H1 (cell line): Measurements from ENCODE around the gene SDSL. TPM values are rescaled to one million over a fixed set of nuclear protein-coding genes. Genes with fewer than 3 reads are reported as not detected.

ENCODE experiments used
- CTCF ChIA-PET: fragments of 300-600 bp; sonication (Branson Sonifier 250); formaldehyde crosslinking; loops from one replicate; lab custom pipeline; 2021; ENCODE audit not compliant: partially characterized antibody; lab: Charles Lee
- POLR2A ChIA-PET: fragments of 300-600 bp; sonication (Branson Sonifier 250); formaldehyde crosslinking; loops from one replicate; lab custom pipeline; 2021; ENCODE audit warnings: inconsistent platforms; ENCODE audit not compliant: partially characterized antibody; lab: Charles Lee
- DNase-seq, 2 experiments: peaks; one replicate each; pipeline versions ENCODE4 v3.0.0 to v3.0.0-alpha.2; 2010 to 2022; ENCODE audit warnings: low spot score in 2 of 2, low read depth in 1 of 2, mixed read lengths in 1 of 2
- FAIRE-seq: peaks from 2 replicates; lab custom pipeline; 2011; peaks lifted over from hg19 to GRCh38; lab: Jason Lieb, UNC
- H2AFZ ChIP-seq: 2 replicates; pipeline ENCODE4 v1.8.1; 2012; ENCODE audit warnings: low read length, inconsistent platforms
- H2AK5ac ChIP-seq: 2 replicates; pipeline ENCODE4 v1.6.1; 2013; ENCODE audit warnings: low read depth, low read length
- H2BK120ac ChIP-seq: replicated peaks from 2 replicates; pipeline ENCODE3; 2013; ENCODE audit warnings: low read depth, low read length, inconsistent platforms
- H2BK12ac ChIP-seq: 2 replicates; pipeline ENCODE4 v1.6.1; 2013; ENCODE audit warnings: low read depth, low read length
- H2BK15ac ChIP-seq: 2 replicates; pipeline ENCODE4 v1.6.1; 2013; ENCODE audit warnings: low read length
- H2BK20ac ChIP-seq: 2 replicates; pipeline ENCODE4 v1.6.1; 2013; ENCODE audit warnings: low read length
- H2BK5ac ChIP-seq: 2 replicates; pipeline ENCODE4 v1.6.1; 2013; ENCODE audit warnings: low read depth, low read length
- H3K14ac ChIP-seq: 2 replicates; pipeline ENCODE4 v1.6.1; 2013; ENCODE audit warnings: inconsistent platforms; ENCODE audit not compliant: insufficient read length
- H3K18ac ChIP-seq: 2 replicates; pipeline ENCODE4 v1.6.1; 2013; ENCODE audit warnings: low read length; ENCODE audit errors: extremely low read depth
- H3K23ac ChIP-seq: 2 replicates; pipeline ENCODE4 v1.6.1; 2013; ENCODE audit warnings: inconsistent platforms; ENCODE audit not compliant: insufficient read length
- H3K23me2 ChIP-seq: 2 replicates; pipeline ENCODE4 v1.6.1; 2013; ENCODE audit warnings: low read depth, low read length
- H3K27ac ChIP-seq: 2 replicates; pipeline ENCODE4 v1.6.1; 2011; ENCODE audit warnings: low read depth, low read length, inconsistent platforms
- H3K27me3 ChIP-seq, 4 experiments: replicated peaks in 1 of 4; 1 replicate in 1 of 4; 2 replicates in 3 of 4; pipeline versions ENCODE4 v1.6.1 to v1.8.1; 2011 to 2013; ENCODE audit warnings: low read length in 3 of 4, mild to moderate bottlenecking in 3 of 4, inconsistent platforms in 2 of 4, mixed read lengths in 2 of 4, moderate library complexity in 1 of 4; ENCODE audit not compliant: control insufficient read depth in 3 of 4, insufficient read depth in 3 of 4; ENCODE audit errors: extremely low read depth in 1 of 4
- H3K36me3 ChIP-seq, 4 experiments: 2 replicates each; pipeline versions ENCODE4 v1.6.1 to v1.8.1; 2011 to 2013; ENCODE audit warnings: mild to moderate bottlenecking in 4 of 4, low read length in 3 of 4, moderate library complexity in 2 of 4, control low read depth in 1 of 4, inconsistent platforms in 1 of 4; ENCODE audit not compliant: insufficient read depth in 4 of 4, control insufficient read depth in 2 of 4
- H3K4ac ChIP-seq: replicated peaks from 2 replicates; pipeline ENCODE3; 2013; ENCODE audit warnings: low read length, low read depth, mixed read lengths, inconsistent platforms; ENCODE audit not compliant: insufficient read length
- H3K4me1 ChIP-seq, 4 experiments: replicated peaks in 1 of 4; 1 replicate in 1 of 4; 2 replicates in 3 of 4; pipeline versions ENCODE4 v1.6.1 to v1.8.1; 2011 to 2013; ENCODE audit warnings: low read length in 3 of 4, inconsistent platforms in 2 of 4, mixed read lengths in 1 of 4; ENCODE audit not compliant: insufficient read depth in 4 of 4, control insufficient read depth in 3 of 4
- H3K4me2 ChIP-seq, 2 experiments: 2 replicates each; pipeline versions ENCODE4 v1.6.1 to v1.8.1; 2011 to 2013; ENCODE audit warnings: low read depth in 2 of 2, low read length in 2 of 2, control low read depth in 1 of 2, inconsistent platforms in 1 of 2, mild to moderate bottlenecking in 1 of 2; ENCODE audit not compliant: insufficient read depth in 1 of 2
- H3K4me3 ChIP-seq, 4 experiments: fragments of 200-600, 300-600 bp in 1 of 4; sonication (generic), shearing (Covaris generic), sonication (Bioruptor Twin) in 1 of 4; 2 replicates each; pipeline versions ENCODE4 v1.5.1 to v1.8.1; 2011 to 2016; ENCODE audit warnings: low read length in 4 of 4, low read depth in 3 of 4, control low read depth in 2 of 4, inconsistent platforms in 2 of 4, mild to moderate bottlenecking in 2 of 4, mixed read lengths in 1 of 4, moderate library complexity in 1 of 4; ENCODE audit not compliant: insufficient read depth in 2 of 4; ENCODE audit errors: extremely low read depth in 1 of 4
- H3K56ac ChIP-seq: replicated peaks from 2 replicates; pipeline ENCODE3; 2013; ENCODE audit warnings: low read depth, mild to moderate bottlenecking, mixed read lengths, low read length, inconsistent platforms; ENCODE audit not compliant: insufficient read length
- H3K79me1 ChIP-seq: 2 replicates; pipeline ENCODE4 v1.6.1; 2013; ENCODE audit warnings: low read depth, low read length, control low read depth
- H3K79me2 ChIP-seq, 2 experiments: 2 replicates each; pipeline versions ENCODE4 v1.6.1 to v1.8.1; 2012 to 2013; ENCODE audit warnings: low read length in 2 of 2, mild to moderate bottlenecking in 2 of 2, inconsistent platforms in 1 of 2; ENCODE audit not compliant: insufficient read depth in 2 of 2, control insufficient read depth in 1 of 2
- H3K9ac ChIP-seq, 4 experiments: replicated peaks in 1 of 4; 1 replicate in 1 of 4; 2 replicates in 3 of 4; pipeline versions ENCODE4 v1.6.1 to v1.8.1; 2011 to 2013; ENCODE audit warnings: low read depth in 3 of 4, low read length in 3 of 4, control low read depth in 2 of 4, mild to moderate bottlenecking in 2 of 4, moderate library complexity in 2 of 4, inconsistent platforms in 1 of 4; ENCODE audit errors: extremely low read depth in 1 of 4
- H3K9me3 ChIP-seq, 2 experiments: 2 replicates each; pipeline versions ENCODE4 v1.6.1 to v1.8.1; 2012 to 2013; ENCODE audit warnings: mild to moderate bottlenecking in 2 of 2, moderate library complexity in 2 of 2, control low read depth in 1 of 2, inconsistent platforms in 1 of 2, low read depth in 1 of 2, low read length in 1 of 2, mixed read lengths in 1 of 2; ENCODE audit not compliant: insufficient read depth in 2 of 2
- H4K20me1 ChIP-seq, 2 experiments: replicated peaks in 1 of 2; 2 replicates each; pipeline versions ENCODE3 to v1.8.1; 2011 to 2013; ENCODE audit warnings: inconsistent platforms in 2 of 2, low read length in 2 of 2, mild to moderate bottlenecking in 1 of 2; ENCODE audit not compliant: insufficient read depth in 2 of 2, control insufficient read depth in 1 of 2
- H4K5ac ChIP-seq: 2 replicates; pipeline ENCODE4 v1.6.1; 2013; ENCODE audit warnings: low read length, low read depth, mixed read lengths, inconsistent platforms; ENCODE audit not compliant: insufficient read length
- H4K8ac ChIP-seq: 2 replicates; pipeline ENCODE4 v1.8.0; 2013; ENCODE audit warnings: mild to moderate bottlenecking, moderate library complexity, low read length, inconsistent platforms; ENCODE audit not compliant: insufficient read depth; ENCODE audit errors: extremely low read depth
- H4K91ac ChIP-seq: replicated peaks from 2 replicates; pipeline ENCODE3; 2013; ENCODE audit warnings: low read length, mixed read lengths, inconsistent platforms; ENCODE audit not compliant: insufficient read length
- CBX8 ChIP-seq: fragments of 300-800, 300-1000 bp; sonication (generic); IDR thresholded peaks from 2 replicates; pipeline ENCODE4 v1.7.1; 2016; ENCODE audit warnings: low read depth, low read length, borderline replicate concordance
- NRF1 ChIP-seq: IDR thresholded peaks from 2 replicates; pipeline ENCODE4 v1.6.1; 2011; ENCODE audit warnings: mild to moderate bottlenecking, low read depth, low read length, improper control_type of control experiment
- POLR2A ChIP-seq, 2 experiments: IDR thresholded peaks; 1 replicate in 1 of 2; 2 replicates in 1 of 2; pipeline ENCODE4 v1.6.1; 2011; ENCODE audit warnings: low read depth in 2 of 2, low read length in 2 of 2, mild to moderate bottlenecking in 2 of 2; ENCODE audit errors: control extremely low read depth in 1 of 2
- SAP30 ChIP-seq: fragments of 300-600 bp; sonication (generic); IDR thresholded peaks from 2 replicates; pipeline ENCODE4 v1.7.1; 2012; ENCODE audit warnings: low read length, moderate library complexity, mild to moderate bottlenecking, inconsistent platforms; ENCODE audit not compliant: insufficient read depth, insufficient replicate concordance
- WGBS, 2 experiments: shearing (Covaris generic) in 1 of 2; methylation state at CpG; one replicate each; pipeline versions ENCODE4 v1.1.6 to v1.1.7; 2013 to 2015; ENCODE audit warnings: low lambda C conversion rate in 2 of 2, mixed read lengths in 2 of 2, inconsistent platforms in 1 of 2, low coverage in 1 of 2, missing lambda C conversion rate in 1 of 2; ENCODE audit not compliant: insufficient replicate concordance in 2 of 2, insufficient coverage in 1 of 2, insufficient read length in 1 of 2; ENCODE audit errors: extremely low coverage in 1 of 2, missing lambda C conversion rate in 1 of 2; 5-methylcytosine and 5-hydroxymethylcytosine counted together
- polyA plus RNA-seq, 7 experiments: library from polyadenylated mRNA; depleted of rRNA in 3 of 7; stranded (reverse) in 5 of 7; unstranded in 2 of 7; fragments of >200 nt in 5 of 7; fragments of 200-250 nt in 2 of 7; gene quantifications; 1 replicate in 5 of 7; 2 replicates in 1 of 7; 4 replicates in 1 of 7; pipeline versions ENCODE4 v1.2.1 to v1.2.3, GENCODE V29; 2011 to 2013; ENCODE audit warnings: missing spikeins in 2 of 7, mixed read lengths in 2 of 7
- total RNA-seq: library from RNA; stranded (reverse); fragmentation: NEBNext Ultra II Directional; extraction: Animal tissue kit (Norgen Biotek cat#: 25700); gene quantifications from 2 replicates; pipeline ENCODE4 v1.2.1, GENCODE V29; 2021

The SDSL gene
- total and polyA plus RNA-seq, 2 of the 8 experiments (the other 6 are each of a cell fraction or from before 2014, with no cell fraction given) = 0.69 to 1.3 TPM

- DNase-seq (no peak), FAIRE-seq (no peak)
- Histone ChIP-seq H2AFZ (no peak overlapping the region), H3K56ac (no peak overlapping the region), H4K20me1 (peaks cover 0 to 3% of the 10 kb centered on the region in 2 experiments), H3K9ac (no peak overlapping the region), H3K14ac (no peak overlapping the region), H2BK15ac (no peak overlapping the region), H3K36me3 (peaks cover 0 to 2% (median under 1%) of the 10 kb centered on the region in 4 experiments; a peak in 4 of 8 replicates), H3K18ac (no peak overlapping the region), H2AK5ac (no peak overlapping the region), H3K4ac (no peak overlapping the region), H3K27ac (no peak overlapping the region), H4K8ac (no peak overlapping the region), H3K23ac (no peak overlapping the region), H2BK120ac (no peak overlapping the region), H2BK20ac (no peak overlapping the region), H2BK12ac (no peak overlapping the region), H3K4me1 (0 out of 7 replicates have a peak, but pooled peaks cover 0 to 3% (median 0%) of the 10 kb centered on the region in 4 experiments), H4K5ac (no peak overlapping the region), H3K27me3 (no peaks in the 10 kb centered on the region), H3K9me3 (no peaks in the 10 kb centered on the region), H4K91ac (no peak overlapping the region), H3K4me3 (no peak overlapping the region), H3K79me2 (no peaks in the 10 kb centered on the region), H3K4me2 (no peak overlapping the region), H3K23me2 (peaks cover 12% of the 10 kb centered on the region; the same call in 1 of the 2 replicates), H3K79me1 (no peaks in the 10 kb centered on the region), H2BK5ac (no peak overlapping the region)
- WGBS, 2 experiments = 88% methylated on average over 5 of the region's 5 CpGs; no CpG with 5 or more reads in 1 of the 2 experiments
- POLR2A ChIA-PET = interaction anchor here (1.1 kb wide), 1 partner anchor 65 kb away, joined by 4 read pairs; no protein-coding TSS in a partner anchor
- CTCF ChIA-PET = interaction anchor here (0.9 kb wide), 1 partner anchor 149 kb away, joined by 3 read pairs; no protein-coding TSS in a partner anchor
- no peak for TF ChIP-seq NRF1
- TF ChIP-seq POLR2A (IDR thresholded peaks at IDR 0.05; ENCODE audit: control extremely low read depth in 1 of 2, low read depth in 2 of 2, low read length in 2 of 2) = no peak
- TF ChIP-seq SAP30 = no peak
- no peak for TF ChIP-seq CBX8
Measured at GRCh38 chr12:113393749-113394148, 28.4 kb upstream of the SDSL start.
